Right atrium auricular region (tissue), 2 donors: ENCODE results near the gene GALNT4. TPM values are rescaled to one million over a fixed set of nuclear protein-coding genes. Genes with fewer than 3 reads are reported as not detected.
A peak's percentile ranks its signal among the peaks of the same experiment; 100 is the strongest.

ENCODE experiments used
- DNase-seq: peaks from one replicate; pipeline ENCODE4 v3.0.0-alpha.2; 2019; ENCODE audit warnings: low spot score
- H3K27ac ChIP-seq, 2 donors: fragments of 200-600 bp; sonication (generic); 1 replicate in 1 of 2; 2 replicates in 1 of 2; pipeline ENCODE4 v1.5.1; 2016 to 2019
- H3K27me3 ChIP-seq, 2 donors: fragments of 200-600 bp; sonication (generic); one replicate each; pipeline versions ENCODE4 v1.5.1 to v1.6.0; 2017 to 2019
- H3K36me3 ChIP-seq: fragments of 200-600 bp; sonication (generic); one replicate; pipeline ENCODE4 v1.5.1; 2016
- H3K4me1 ChIP-seq, 2 donors: fragments of 200-600 bp; sonication (generic); one replicate each; pipeline versions ENCODE4 v1.5.1 to v1.6.0; 2017 to 2019
- H3K4me3 ChIP-seq, 2 donors: fragments of 200-600 bp; sonication (generic); 1 replicate in 1 of 2; 2 replicates in 1 of 2; pipeline ENCODE4 v1.5.1; 2017 to 2019; ENCODE audit warnings: mild to moderate bottlenecking in 1 of 2, moderate library complexity in 1 of 2
- H3K9me3 ChIP-seq, 2 donors: fragments of 200-600 bp; sonication (generic); one replicate each; pipeline ENCODE4 v1.5.1; 2019
- CTCF ChIP-seq, 2 donors: fragments of 200-600 bp; sonication (generic); IDR thresholded peaks; one replicate each; pipeline ENCODE4 v1.5.1; 2019; ENCODE audit warnings: antibody characterized with exemption in 2 of 2
- total RNA-seq, 2 donors: library from RNA; depleted of rRNA; stranded (reverse); fragments of >200 nt; gene quantifications; one replicate each; pipeline ENCODE4 v1.1.0, GENCODE V29; 2016

GALNT4 gene
- total RNA-seq, 2 donors from 2014 or later: 3.8 to 4.7 TPM

DNA sequence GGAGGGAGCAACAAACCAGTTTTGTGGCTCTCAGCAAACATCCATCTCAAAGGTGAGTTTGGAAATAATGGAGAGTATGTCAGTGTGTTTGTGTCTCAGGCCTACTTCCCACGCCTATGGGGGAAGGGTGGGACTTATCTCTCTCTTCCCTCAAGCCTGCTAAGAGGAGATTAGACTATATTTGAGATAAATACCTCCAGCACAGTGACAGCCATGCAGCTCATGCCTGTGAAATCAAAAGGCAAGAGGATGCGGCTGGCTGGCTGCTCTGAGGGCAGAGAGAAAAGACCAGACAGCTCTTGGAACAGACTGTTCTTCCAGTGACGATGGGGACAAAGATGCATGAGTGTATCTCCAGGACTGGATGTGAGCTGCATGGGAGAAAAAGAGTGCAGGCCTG, 16.0 kb upstream of the GALNT4 start:
- H3K27ac ChIP-seq: no peak overlapping the region
- peaks cover 0 to 25% of the 10 kb centered on the region in 2 donors for H3K4me1 ChIP-seq
- H3K27me3 ChIP-seq: no peaks in the 10 kb centered on the region
- H3K36me3 ChIP-seq: no peaks in the 10 kb centered on the region
- no peaks in the 10 kb centered on the region for H3K9me3 ChIP-seq
- DNase-seq: no peak
- TF ChIP-seq CTCF (IDR thresholded peaks at IDR 0.05): no peak
- H3K4me3 ChIP-seq: no peak overlapping the region

DNA sequence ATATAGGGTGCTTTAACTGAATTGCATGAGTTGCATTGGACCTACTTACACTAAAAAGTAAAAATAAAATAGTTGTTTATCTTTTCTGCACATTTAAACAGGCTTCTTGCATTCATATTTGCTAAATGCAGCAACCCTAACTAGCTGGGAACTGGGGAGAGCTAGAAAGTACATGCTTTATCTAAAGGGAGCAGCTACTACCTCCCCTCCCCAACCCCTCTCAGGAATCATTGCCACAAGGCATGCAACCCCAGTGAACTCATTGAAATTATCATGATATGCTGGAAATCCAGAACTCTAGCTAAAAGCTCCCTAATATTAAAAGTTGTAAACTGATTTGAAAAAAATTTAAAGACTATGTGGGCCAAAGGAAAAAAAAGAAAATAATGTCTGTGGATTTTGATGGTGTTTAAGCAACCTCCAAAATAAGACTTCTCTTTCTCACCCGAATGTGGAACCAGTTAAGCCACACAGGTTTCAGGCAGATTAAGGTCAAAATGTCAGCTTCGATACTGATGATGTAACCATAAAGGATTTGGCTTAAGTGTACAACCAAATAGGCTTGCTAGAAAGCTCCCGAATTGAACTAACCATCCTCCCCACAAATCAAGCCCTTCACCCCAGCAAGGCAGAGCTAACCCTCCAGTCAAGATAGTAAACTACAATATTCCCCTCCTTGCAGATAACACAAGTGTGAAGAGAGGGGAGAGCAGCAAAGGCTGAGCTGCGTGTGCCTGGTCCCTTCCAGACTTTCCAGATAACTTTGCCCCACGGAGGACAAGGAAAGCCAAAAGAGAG, 15.0 kb upstream of the GALNT4 start:
- no peaks in the 10 kb centered on the region for H3K27me3 ChIP-seq
- DNase-seq: no peak
- TF ChIP-seq CTCF (IDR thresholded peaks at IDR 0.05): no peak
- H3K4me3 ChIP-seq: no peak overlapping the region
- H3K27ac ChIP-seq: no peak overlapping the region
- no peaks in the 10 kb centered on the region for H3K36me3 ChIP-seq
- no peaks in the 10 kb centered on the region for H3K9me3 ChIP-seq
- H3K4me1 ChIP-seq: peaks cover 0 to 16% of the 10 kb centered on the region in 2 donors

DNA sequence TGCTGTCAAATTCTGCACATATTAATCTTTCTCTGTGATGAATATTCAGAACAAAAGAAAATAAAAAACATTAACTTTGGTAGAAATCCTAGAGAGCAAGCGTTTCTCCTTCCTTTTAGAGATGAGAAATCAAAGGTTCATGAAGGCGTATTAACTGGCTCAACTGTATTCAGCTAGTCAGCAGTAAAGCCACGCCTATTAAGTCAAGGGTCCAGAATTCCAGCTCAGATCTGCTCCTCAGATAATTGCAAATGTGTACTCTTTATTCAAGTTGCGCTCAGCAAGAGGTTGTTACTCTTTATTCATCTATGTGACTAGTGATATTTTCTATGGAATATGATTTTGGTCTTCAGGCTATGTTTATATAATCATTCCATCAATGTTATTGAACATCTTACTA, 14.3 kb upstream of the GALNT4 start:
- H3K36me3 ChIP-seq: no peaks in the 10 kb centered on the region
- peaks cover 0 to 8% of the 10 kb centered on the region in 2 donors for H3K4me1 ChIP-seq
- H3K4me3 ChIP-seq: no peak overlapping the region
- H3K9me3 ChIP-seq: no peaks in the 10 kb centered on the region
- no peak for TF ChIP-seq CTCF (IDR thresholded peaks at IDR 0.05)
- no peak for DNase-seq
- no peak overlapping the region for H3K27ac ChIP-seq
- no peaks in the 10 kb centered on the region for H3K27me3 ChIP-seq

DNA sequence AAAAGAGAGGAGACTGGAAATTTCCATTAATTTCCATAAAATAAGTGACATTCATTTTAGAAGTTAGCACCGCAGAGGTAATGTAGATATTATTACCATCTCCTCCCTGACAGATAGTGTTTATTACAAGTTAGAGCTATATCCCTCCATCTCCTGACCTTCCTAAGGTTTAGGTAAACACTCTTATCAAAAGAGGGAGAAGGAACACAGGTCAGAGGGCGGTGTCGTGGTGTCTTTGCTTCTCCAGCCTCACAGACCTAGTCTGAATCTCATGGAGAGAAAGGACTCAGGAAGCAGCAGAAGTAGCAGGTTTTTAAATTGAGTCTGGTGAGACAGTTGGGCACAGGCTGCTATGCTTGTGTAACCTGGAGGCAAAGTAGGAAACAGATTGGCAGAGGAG, 12.8 kb upstream of the GALNT4 start:
- H3K27me3 ChIP-seq: no peaks in the 10 kb centered on the region
- H3K9me3 ChIP-seq: no peaks in the 10 kb centered on the region
- H3K4me3 ChIP-seq: no peak overlapping the region
- no peak for DNase-seq
- TF ChIP-seq CTCF (IDR thresholded peaks at IDR 0.05): no peak
- no peaks in the 10 kb centered on the region for H3K4me1 ChIP-seq
- H3K36me3 ChIP-seq: no peaks in the 10 kb centered on the region
- H3K27ac ChIP-seq: no peak overlapping the region

GRCh38 chr12:89529738-89530137, 5.1 kb upstream of the GALNT4 start:
- Histone ChIP-seq H3K4me3 (no peak overlapping the region), H3K36me3 (no peaks in the 10 kb centered on the region), H3K27me3 (no peaks in the 10 kb centered on the region), H3K4me1 (peaks cover 0 to 10% of the 10 kb centered on the region in 2 donors), H3K27ac (no peak overlapping the region), H3K9me3 (no peaks in the 10 kb centered on the region)
- no peak for DNase-seq
- peak; percentile 61 to 81 for TF ChIP-seq CTCF (IDR thresholded peaks at IDR 0.05)

GRCh38 chr12:89528434-89528833, 3.8 kb upstream of the GALNT4 start:
- Histone ChIP-seq H3K9me3 (no peaks in the 10 kb centered on the region), H3K4me1 (peaks cover 0 to 17% of the 10 kb centered on the region in 2 donors), H3K4me3 (no peak overlapping the region), H3K27ac (no peak overlapping the region), H3K27me3 (no peaks in the 10 kb centered on the region), H3K36me3 (no peaks in the 10 kb centered on the region)
- DNase-seq: no peak
- TF ChIP-seq CTCF (IDR thresholded peaks at IDR 0.05): no peak
